WTC11 (cell line): Measurements from ENCODE around the gene TMEM158. TPM values are rescaled to one million over a fixed set of nuclear protein-coding genes. Genes with fewer than 3 reads are reported as not detected.

Experiments used
- ATAC-seq: fragments of 200-7000 bp; cut with Tn5 transposase; 2 replicates; pipeline ENCODE4 v1.10.0; 2021; ENCODE audit warnings: mild to moderate bottlenecking, moderate library complexity
- CTCF ChIA-PET: fragments of 300-600 bp; sonication (Branson Sonifier 250); formaldehyde crosslinking; loops from one replicate; lab custom pipeline; 2021; ENCODE audit warnings: antibody characterized with exemption; lab: Charles Lee
- POLR2A ChIA-PET: fragments of 350-600 bp; sonication (Branson Sonifier 250); formaldehyde crosslinking; loops from one replicate; lab custom pipeline; 2021; ENCODE audit warnings: antibody characterized with exemption; lab: Charles Lee
- DNase-seq: peaks from one replicate; pipeline ENCODE4 v3.0.0; 2021; ENCODE audit warnings: low spot score
- H3K27ac Mint-ChIP-seq: 2 replicates; pipeline ENCODE4 v1.8.0; 2021; ENCODE audit warnings: mixed read lengths
- H3K27me3 Mint-ChIP-seq: 2 replicates; pipeline ENCODE4 v1.8.0; 2021; ENCODE audit warnings: low read depth, mild to moderate bottlenecking, moderate library complexity, mixed read lengths
- H3K36me3 Mint-ChIP-seq: 2 replicates; pipeline ENCODE4 v1.8.0; 2021; ENCODE audit warnings: mixed read lengths
- H3K4me1 Mint-ChIP-seq: 2 replicates; pipeline ENCODE4 v1.8.0; 2022; ENCODE audit warnings: mixed read lengths
- H3K4me3 Mint-ChIP-seq: 2 replicates; pipeline ENCODE4 v1.8.0; 2021; ENCODE audit warnings: mild to moderate bottlenecking, moderate library complexity, mixed read lengths
- H3K9me3 Mint-ChIP-seq: 2 replicates; pipeline ENCODE4 v1.8.0; 2021; ENCODE audit warnings: mixed read lengths
- AFF4 ChIP-seq: sonication (generic); formaldehyde crosslinking; IDR thresholded peaks from 2 replicates; pipeline ENCODE4 v1.8.1; 2023; ENCODE audit warnings: mild to moderate bottlenecking, missing genetic modification reagents, borderline replicate concordance
- CBFB ChIP-seq: sonication (generic); formaldehyde crosslinking; IDR thresholded peaks from 2 replicates; pipeline ENCODE4 v1.8.1; 2022; ENCODE audit warnings: mild to moderate bottlenecking, low read depth, missing genetic modification reagents
- CDX4 ChIP-seq: fragments of 250-450 bp; sonication (Bioruptor Pico); IDR thresholded peaks from 2 replicates; pipeline ENCODE4 v1.9.0; 2021; ENCODE audit warnings: moderate library complexity, mild to moderate bottlenecking, inconsistent platforms, borderline replicate concordance
- ELF4 ChIP-seq: sonication (generic); formaldehyde crosslinking; IDR thresholded peaks from 2 replicates; pipeline ENCODE4 v1.8.1; 2022; ENCODE audit warnings: low read depth, mild to moderate bottlenecking, moderate library complexity, missing genetic modification reagents
- EMX1 ChIP-seq: fragments of 250-450 bp; sonication (Bioruptor Pico); IDR thresholded peaks from 2 replicates; pipeline ENCODE4 v1.8.0; 2021; ENCODE audit warnings: mild to moderate bottlenecking
- FOXP1 ChIP-seq: sonication (generic); formaldehyde crosslinking; IDR thresholded peaks from 2 replicates; pipeline ENCODE4 v1.8.0; 2022; ENCODE audit warnings: missing genetic modification reagents, mild to moderate bottlenecking, moderate library complexity, borderline replicate concordance
- GABPB1 ChIP-seq: sonication (generic); formaldehyde crosslinking; IDR thresholded peaks from 2 replicates; pipeline ENCODE4 v1.8.1; 2023; ENCODE audit warnings: mild to moderate bottlenecking, missing genetic modification reagents
- NFYB ChIP-seq: sonication (generic); formaldehyde crosslinking; conservative IDR thresholded peaks from 2 replicates; pipeline ENCODE4 v1.8.0; 2022; ENCODE audit warnings: low read depth, missing genetic modification reagents
- NR1H2 ChIP-seq: sonication (generic); formaldehyde crosslinking; IDR thresholded peaks from 2 replicates; pipeline ENCODE4 v1.9.0; 2021; ENCODE audit warnings: mild to moderate bottlenecking, moderate library complexity, missing genetic modification reagents
- ZNF396 ChIP-seq: fragments of 250-450 bp; sonication (Bioruptor Pico); IDR thresholded peaks from 2 replicates; pipeline ENCODE4 v1.8.0; 2021; ENCODE audit warnings: mild to moderate bottlenecking, moderate library complexity, borderline replicate concordance
- ZNF423 ChIP-seq: fragments of 250-450 bp; sonication (Bioruptor Pico); IDR thresholded peaks from 2 replicates; pipeline ENCODE4 v2.1.2; 2022; ENCODE audit warnings: mild to moderate bottlenecking, moderate library complexity
- ZNF425 ChIP-seq: fragments of 250-450 bp; sonication (Bioruptor Pico); conservative IDR thresholded peaks from 2 replicates; pipeline ENCODE4 v1.9.0; 2021; ENCODE audit warnings: mild to moderate bottlenecking
- total RNA-seq: library from RNA; stranded (reverse); gene quantifications from 3 replicates; pipeline ENCODE4 v1.2.3, GENCODE V29; 2021
- TF ChIP-seq, protein P1 (sequence below): sonication (generic); formaldehyde crosslinking; IDR thresholded peaks from 2 replicates; pipeline ENCODE4 v1.8.1; 2023; ENCODE audit warnings: mild to moderate bottlenecking, missing genetic modification reagents, moderate library complexity
- TF ChIP-seq, protein P2 (sequence below): sonication (generic); formaldehyde crosslinking; IDR thresholded peaks from 2 replicates; pipeline ENCODE4 v1.8.1; 2023; ENCODE audit warnings: mild to moderate bottlenecking, missing genetic modification reagents, moderate library complexity
- TF ChIP-seq, protein P3 (sequence below): sonication (generic); formaldehyde crosslinking; IDR thresholded peaks from 2 replicates; pipeline ENCODE4 v1.8.0; 2022; ENCODE audit warnings: mild to moderate bottlenecking, missing genetic modification reagents

Gene TMEM158
- total RNA-seq, 1 experiment from 2014 or later = 17.9 TPM

DNA sequence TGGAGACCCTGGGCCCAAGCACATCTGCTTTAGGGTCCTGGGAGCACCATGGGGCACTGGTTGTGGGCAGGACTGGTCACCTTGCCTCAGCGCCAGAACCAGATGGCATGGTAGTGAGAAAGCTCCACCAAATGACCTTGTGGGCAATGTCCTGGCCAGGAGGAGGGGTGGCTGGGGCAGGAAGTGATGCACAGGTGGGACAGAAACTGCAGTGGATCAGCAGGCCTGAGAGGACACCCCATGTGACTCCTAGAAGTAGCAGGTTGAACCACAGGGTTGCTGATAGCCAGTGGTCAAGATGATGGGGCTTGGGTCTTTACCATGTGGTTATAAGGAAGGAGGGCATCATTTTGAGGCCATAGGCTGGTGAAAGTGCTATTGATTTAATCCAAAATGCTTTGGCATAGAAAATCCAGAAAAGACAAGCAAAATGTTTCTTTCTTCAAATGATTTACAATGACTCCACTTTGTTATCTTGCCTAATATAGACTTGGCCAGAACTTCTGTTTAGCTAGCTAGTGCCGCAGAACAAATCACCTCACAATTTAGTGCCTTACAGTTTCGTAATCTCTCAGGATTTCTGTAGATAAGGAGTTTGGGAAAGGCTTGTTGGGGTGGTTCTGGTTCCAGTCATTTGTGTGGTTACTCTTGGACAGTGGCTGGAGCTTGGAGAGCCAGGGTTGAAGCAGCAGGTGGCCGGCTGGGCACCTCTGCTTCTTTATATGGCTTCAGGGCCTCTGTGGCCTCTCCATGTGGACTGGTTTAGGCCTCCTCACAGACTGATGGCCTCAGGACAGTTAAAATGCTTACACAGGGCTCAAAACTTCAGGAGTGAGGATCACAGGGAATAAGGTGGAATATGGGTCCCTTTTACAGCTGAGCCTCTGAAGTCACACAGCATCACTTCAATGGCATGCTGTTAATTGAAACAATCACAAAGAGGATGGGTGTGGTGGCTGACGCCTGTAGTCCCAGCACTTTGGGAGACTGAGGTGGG is 27.5 kb downstream of the TMEM158 start (continued):
- TF ChIP-seq AFF4 (no peak), GABPB1 (CRISPR knock-in tag) (no peak), FOXP1 (CRISPR knock-in tag) (no peak), NR1H2 (CRISPR knock-in tag) (no peak), ZNF425 (CRISPR knock-in tag) (no peak), ZNF396 (CRISPR knock-in tag) (no peak), EMX1 (CRISPR knock-in tag) (no peak)
- TF ChIP-seq, protein P1, sequence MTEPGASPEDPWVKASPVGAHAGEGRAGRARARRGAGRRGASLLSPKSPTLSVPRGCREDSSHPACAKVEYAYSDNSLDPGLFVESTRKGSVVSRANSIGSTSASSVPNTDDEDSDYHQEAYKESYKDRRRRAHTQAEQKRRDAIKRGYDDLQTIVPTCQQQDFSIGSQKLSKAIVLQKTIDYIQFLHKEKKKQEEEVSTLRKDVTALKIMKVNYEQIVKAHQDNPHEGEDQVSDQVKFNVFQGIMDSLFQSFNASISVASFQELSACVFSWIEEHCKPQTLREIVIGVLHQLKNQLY (CRISPR knock-in tag) = no peak

GRCh38 chr3:45194791-45195190 is 31.3 kb downstream of the TMEM158 start:
- no peak overlapping the region for H3K27ac Mint-ChIP-seq
- no peak overlapping the region for H3K4me3 Mint-ChIP-seq
- no peaks in the 10 kb centered on the region for H3K9me3 Mint-ChIP-seq
- TF ChIP-seq CBFB (CRISPR knock-in tag) (no peak), CDX4 (CRISPR knock-in tag) (no peak), ZNF396 (CRISPR knock-in tag) (no peak), NFYB (CRISPR knock-in tag) (no peak), ZNF423 (no peak), ELF4 (no peak)
- TF ChIP-seq, protein P2, sequence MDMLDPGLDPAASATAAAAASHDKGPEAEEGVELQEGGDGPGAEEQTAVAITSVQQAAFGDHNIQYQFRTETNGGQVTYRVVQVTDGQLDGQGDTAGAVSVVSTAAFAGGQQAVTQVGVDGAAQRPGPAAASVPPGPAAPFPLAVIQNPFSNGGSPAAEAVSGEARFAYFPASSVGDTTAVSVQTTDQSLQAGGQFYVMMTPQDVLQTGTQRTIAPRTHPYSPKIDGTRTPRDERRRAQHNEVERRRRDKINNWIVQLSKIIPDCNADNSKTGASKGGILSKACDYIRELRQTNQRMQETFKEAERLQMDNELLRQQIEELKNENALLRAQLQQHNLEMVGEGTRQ (CRISPR knock-in tag) = no peak
- TF ChIP-seq, protein P3, sequence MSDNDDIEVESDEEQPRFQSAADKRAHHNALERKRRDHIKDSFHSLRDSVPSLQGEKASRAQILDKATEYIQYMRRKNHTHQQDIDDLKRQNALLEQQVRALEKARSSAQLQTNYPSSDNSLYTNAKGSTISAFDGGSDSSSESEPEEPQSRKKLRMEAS (CRISPR knock-in tag) = no peak
- H3K27me3 Mint-ChIP-seq = peaks cover 17% of the 10 kb centered on the region
- DNase-seq (no peak), ATAC-seq (no peak)
- ChIA-PET CTCF (interaction anchor here (1.2 kb wide), 1 partner anchor 15 kb away, joined by 6 read pairs; no protein-coding TSS in a partner anchor), POLR2A (no interaction called here)
- no peaks in the 10 kb centered on the region for H3K36me3 Mint-ChIP-seq
- peaks cover 3% of the 10 kb centered on the region for H3K4me1 Mint-ChIP-seq
